ENCODE results near the gene WSCD2.

DNA sequence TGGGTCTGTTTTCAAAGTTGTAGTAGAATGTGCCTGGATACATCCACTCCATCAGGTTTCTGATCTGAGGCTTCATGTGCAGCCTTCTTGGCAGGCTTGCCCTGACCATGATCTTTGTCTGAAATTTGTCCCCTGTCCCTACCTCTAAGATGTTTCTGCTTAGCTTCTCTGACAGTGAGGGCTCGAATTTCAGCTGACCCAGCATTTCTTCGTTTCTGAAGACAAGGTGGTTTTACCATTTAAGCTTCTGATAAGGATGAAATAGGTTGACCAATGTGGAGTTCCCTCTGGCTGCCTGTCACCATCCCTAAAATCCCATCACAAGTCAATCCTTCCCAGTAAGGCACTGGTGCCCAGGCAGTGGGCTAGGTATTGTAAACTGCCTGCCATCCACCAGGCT, 153.1 kb downstream of the WSCD2 start:
- TF ChIP-seq, protein P1, sequence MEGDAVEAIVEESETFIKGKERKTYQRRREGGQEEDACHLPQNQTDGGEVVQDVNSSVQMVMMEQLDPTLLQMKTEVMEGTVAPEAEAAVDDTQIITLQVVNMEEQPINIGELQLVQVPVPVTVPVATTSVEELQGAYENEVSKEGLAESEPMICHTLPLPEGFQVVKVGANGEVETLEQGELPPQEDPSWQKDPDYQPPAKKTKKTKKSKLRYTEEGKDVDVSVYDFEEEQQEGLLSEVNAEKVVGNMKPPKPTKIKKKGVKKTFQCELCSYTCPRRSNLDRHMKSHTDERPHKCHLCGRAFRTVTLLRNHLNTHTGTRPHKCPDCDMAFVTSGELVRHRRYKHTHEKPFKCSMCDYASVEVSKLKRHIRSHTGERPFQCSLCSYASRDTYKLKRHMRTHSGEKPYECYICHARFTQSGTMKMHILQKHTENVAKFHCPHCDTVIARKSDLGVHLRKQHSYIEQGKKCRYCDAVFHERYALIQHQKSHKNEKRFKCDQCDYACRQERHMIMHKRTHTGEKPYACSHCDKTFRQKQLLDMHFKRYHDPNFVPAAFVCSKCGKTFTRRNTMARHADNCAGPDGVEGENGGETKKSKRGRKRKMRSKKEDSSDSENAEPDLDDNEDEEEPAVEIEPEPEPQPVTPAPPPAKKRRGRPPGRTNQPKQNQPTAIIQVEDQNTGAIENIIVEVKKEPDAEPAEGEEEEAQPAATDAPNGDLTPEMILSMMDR (optimal IDR thresholded peaks at IDR 0.05 in 1 of 3, IDR thresholded peaks at IDR 0.05 in 1 of 3, conservative IDR thresholded peaks at IDR 0.05 in 1 of 3; ENCODE audit: extremely low read depth in 1 of 3, insufficient read depth in 2 of 3, low read length in 3 of 3), result no peak
- no peak for TF ChIP-seq EZH2 (IDR thresholded peaks at IDR 0.05; ENCODE audit: low read length)
